ENCODE results near the gene SCUBE1.

Gene SCUBE1

GRCh38 chr22:43233529-43233928, 109.6 kb downstream of the SCUBE1 start:
- no peak for FAIRE-seq

DNA sequence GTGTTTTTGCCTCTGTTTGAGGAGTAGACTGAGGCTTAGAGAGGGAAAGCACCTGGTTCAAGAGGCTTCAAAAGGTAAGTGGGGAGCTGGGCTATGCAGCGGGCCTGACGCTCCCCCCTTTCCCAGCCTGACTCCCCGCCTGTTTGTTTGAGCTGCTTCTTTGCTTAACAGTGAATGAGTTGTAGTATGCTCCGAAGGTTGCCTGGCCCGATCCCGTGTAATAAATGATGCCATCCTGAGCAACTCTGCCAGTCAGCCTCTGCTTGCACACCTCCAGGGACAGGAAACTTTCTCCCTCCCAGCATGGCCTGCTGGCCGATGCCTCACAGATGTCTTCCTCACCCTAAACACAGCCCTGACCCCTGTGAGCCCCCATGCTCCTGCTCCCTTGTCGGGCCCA, 110.7 kb downstream of the SCUBE1 start:
- no peak for FAIRE-seq

GRCh38 chr22:43231724-43232034, 111.5 kb downstream of the SCUBE1 start:
- no peak for FAIRE-seq

- FAIRE-seq: no peak
Measured at GRCh38 chr22:43230971-43231723, 112.0 kb downstream of the SCUBE1 start.

DNA sequence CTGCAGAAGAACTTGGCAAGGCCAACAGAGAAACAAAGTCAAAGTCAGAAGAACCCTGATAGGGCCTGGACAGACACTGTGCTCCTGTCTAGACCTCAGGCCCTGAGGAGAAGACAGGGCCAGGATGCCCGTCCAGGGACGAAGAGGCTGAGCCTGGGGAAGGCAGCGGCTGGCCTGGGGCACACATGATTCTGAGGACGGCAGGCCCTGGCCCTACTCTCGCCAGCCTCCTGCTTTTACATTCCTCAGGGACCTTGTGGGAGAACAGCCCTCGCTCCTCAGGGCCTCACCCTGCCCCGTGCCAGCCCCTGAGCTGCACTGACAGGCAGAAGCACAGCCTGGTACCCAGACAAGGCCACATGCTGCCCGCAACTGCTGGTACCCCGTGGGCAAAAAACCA, 112.6 kb downstream of the SCUBE1 start:
- FAIRE-seq: no peak

DNA sequence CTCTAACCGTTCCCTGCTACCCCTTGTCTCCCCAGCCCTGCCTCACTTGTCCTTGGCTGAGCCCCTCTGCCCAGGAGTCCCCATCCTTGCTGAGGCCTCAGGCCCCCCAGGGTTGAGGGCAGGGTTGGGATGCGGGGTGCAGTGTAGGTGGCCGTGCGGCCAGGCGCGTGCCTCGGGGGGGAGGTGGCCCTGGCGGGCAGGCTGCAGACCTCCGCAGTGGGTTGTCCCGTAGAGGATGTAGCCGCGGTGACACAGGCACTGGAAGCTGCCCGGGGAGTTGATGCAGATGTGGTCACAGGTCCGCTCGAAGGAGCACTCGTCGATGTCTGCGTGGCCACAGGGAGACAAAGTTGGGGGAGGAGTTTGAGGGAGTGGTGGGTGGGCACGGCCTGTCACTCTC, 114.3 kb downstream of the SCUBE1 start:
- no peak for FAIRE-seq

GRCh38 chr22:43228330-43228729, 114.8 kb downstream of the SCUBE1 start:
- no peak for FAIRE-seq

DNA sequence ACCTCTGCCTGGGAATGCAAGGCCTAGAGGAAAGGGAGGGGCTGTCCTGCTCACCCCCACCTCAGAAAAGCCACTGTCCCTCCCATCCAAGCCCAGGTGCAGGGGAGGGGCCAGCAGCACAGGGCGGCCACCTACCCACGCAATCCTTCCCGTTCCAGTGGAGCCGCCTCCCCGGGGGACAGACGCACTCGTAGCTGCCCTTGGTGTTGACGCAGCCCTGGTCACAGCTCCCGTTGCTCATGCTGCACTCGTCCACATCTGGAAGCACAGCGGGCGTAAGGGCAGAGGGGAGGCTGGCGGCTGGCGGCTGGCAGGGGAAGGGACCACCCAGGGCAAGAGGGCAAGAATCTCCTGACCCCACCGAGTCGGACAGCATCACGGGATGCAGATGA, 115.9 kb downstream of the SCUBE1 start:
- FAIRE-seq: no peak

DNA sequence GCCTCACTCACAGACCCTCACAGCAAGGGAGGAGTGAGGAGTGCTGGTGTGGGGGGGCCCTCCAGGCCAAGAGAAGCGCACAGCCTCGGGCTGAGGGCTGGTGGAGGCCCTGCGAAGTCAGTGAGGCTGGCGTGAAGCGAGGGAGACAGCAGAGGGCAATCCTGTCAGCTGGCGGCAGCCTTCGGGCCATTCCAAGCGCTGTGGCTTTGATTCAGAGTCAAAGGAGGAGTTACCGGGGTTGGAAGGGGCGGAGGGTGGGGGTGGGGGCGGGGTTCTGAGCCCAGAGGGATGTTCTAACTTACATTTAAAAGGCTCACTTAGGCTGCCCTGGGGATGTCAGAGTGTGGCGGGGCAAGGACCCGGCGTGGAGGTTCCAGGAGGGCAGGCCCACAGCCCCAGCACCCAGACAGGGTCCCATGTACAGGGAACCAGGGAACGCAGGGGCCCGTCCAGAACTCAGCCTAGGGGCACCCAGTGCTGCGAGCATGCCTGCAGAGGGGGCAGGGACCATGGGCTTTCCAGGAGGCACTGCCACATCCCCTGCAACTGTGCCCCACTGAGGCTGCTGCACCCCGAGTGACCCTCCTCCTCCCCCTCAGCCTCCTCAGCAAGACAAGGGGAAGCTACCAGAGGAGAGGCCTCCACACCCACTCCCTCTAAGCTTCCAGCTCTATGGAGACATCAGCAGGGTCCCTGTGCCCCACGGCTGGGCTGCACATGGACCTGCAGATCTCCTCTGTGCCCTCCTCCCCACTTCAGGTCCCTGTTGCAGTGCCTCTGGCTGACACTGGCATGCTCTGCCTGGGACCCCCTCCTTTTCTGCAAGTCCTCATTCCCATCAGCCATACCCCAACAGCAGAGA, 116.6 kb downstream of the SCUBE1 start:
- no peak for FAIRE-seq

DNA sequence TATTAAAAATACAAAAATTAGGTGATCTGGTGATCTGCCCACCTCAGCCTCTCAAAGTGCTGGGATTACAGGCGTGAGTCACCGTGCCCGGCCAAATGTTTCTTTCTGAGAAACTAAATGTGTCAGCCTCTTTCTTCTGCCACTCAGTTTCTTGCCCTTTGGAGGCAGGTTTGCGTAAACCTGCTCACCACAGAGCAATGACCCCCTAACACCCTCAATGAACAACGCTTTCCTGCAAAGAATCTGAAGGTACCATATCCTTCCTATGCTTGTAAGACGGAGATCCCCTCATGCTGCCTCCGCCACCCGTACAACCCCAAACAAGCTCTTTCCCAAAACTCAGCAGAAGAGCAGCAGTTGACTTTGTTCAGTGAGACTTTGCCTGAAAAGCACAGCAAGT, 117.6 kb downstream of the SCUBE1 start:
- FAIRE-seq: peak; percentile 36

- FAIRE-seq: no peak
Measured at GRCh38 chr22:43222987-43223386, 120.2 kb downstream of the SCUBE1 start.

- no peak for FAIRE-seq
Measured at GRCh38 chr22:43222262-43222661, 120.9 kb downstream of the SCUBE1 start.

DNA sequence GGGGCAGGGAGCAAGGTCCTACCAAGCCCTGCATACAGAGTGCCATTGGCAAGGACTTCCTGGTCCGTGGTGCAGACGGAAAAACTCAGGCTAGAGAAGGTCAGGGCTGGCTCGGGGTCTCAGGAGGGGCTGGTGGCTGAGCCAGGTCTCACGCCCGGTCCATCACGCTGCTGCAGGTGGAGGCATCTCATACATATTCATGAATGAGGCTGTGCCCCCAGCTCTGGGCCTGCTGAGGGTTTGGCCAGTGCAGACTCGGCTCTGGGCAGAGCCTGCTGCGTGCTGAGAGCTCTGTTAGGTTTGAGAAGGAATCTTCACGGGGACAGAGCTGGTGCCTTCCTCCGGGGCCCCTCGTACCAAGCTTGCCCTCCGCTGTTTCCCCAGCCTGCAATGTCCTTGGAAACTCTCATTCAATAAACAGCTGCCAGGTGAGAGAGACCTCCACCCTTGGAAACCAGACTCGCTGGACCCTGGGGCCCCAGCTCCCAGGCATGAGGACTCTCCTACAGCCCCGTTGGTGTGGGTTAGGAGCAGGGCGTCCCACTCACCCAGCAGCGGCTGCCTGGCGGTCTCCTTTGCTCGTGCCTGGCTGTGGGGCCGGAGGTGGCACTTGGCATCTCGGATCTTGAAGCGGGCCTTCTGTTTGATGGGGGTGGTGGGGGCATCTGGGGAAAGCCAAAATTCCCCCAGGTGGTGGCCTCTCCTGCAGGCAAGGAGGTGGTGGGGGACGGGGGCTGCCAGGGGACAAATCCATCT, 122.4 kb downstream of the SCUBE1 start:
- no peak for FAIRE-seq

- no peak for FAIRE-seq
Measured at GRCh38 chr22:43218786-43219185, 124.4 kb downstream of the SCUBE1 start.

DNA sequence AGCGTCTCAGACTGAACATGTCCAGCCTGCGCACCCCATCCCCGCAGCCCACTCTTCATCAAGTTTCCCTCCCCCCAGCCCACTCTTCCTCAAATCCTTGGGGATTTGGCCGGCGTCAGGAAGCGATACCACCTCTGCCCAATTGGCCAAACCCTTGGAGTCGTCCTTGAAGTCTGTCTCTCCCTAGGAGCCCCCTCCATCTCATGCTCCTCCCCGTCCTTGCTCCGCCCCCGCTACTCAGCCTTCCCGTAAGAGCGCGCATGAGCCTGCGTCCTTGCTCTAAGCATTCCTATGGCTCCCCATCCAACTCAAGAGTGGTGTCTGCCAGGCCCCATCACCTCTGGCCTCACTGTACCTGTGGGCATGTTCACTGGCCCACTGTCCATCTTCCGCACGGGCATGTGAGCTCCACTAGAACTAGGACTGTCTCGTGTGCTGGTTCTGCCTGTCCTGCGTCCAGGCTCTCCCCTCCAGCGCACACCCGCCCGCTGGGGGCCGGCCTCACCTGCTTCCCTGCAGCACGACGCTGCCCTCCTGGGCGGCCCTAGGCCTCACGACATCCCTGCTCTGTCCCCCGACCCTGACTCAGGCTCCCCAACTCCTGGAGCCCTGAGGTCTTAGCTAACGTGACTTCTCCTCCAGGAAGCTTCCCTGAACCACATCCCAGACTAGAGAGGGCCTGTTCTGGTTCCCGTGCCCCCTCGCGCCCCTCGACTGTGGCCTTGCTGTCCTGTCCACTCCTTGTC, 125.7 kb downstream of the SCUBE1 start:
- FAIRE-seq: no peak

- no peak for FAIRE-seq
Measured at GRCh38 chr22:43216738-43217137, 126.4 kb downstream of the SCUBE1 start.

DNA sequence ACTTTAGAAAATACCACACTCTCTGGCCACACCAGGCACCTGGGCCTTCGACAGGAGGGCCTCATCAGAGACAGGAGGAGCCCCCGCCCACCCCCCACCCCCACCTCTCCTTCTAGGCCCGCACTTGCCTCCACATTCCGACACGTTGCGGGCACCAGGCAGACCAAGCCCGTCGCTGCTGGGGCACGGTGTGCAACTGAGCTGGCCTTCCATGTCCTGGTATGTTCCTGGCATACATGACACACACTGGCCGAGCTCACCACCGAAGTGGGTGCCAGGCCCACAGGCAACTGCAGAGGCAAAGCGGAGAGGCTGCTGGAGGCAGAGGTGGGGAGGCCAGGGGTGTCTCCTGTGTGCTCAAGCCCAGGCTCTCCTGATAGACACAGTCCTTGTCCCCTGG, 129.2 kb downstream of the SCUBE1 start:
- no peak for FAIRE-seq

GRCh38 chr22:43213051-43213450, 130.1 kb downstream of the SCUBE1 start:
- FAIRE-seq: no peak

- FAIRE-seq: no peak
Measured at GRCh38 chr22:43212434-43212952, 130.7 kb downstream of the SCUBE1 start.

- FAIRE-seq: no peak
Measured at GRCh38 chr22:43211941-43212433, 131.2 kb downstream of the SCUBE1 start.

- FAIRE-seq: no peak
Measured at GRCh38 chr22:43210631-43211515, 132.3 kb downstream of the SCUBE1 start.

All from islet of Langerhans (tissue), 1 donor.